ENCODE results near the gene DARS1.
A peak's percentile ranks its signal among the peaks of the same experiment; 100 is the strongest.
"Not testable (repeated sequence)": the region's sequence is repeated elsewhere in the genome, so short reads cannot be mapped to it uniquely, and the experiment has no call there.

The DARS1 gene

DNA sequence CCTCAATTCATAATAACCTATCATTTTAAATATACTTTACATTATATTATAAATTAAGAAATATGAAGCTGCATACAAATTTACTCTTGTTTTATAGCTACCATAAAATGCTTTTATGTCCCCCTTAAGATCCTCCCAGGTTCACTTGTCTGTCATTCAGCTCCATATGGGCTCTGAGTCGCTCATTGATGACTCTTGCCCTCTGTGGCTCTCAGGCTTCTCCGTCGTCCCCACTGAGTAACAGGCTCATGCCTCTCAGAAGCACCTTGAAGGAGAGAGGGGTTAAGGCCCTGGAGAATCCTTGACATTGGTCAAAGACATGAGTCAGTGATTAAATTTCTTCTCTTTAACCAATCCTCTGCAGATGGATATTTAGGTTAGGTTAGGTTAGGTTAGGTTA, 103.0 kb downstream of the DARS1 start:
- H3K27ac Mint-ChIP-seq = no peak overlapping the region
- peaks cover 26% of the 10 kb centered on the region for H3K27me3 Mint-ChIP-seq (ENCODE audit: low read depth)
- peaks cover 3% of the 10 kb centered on the region for H3K4me1 Mint-ChIP-seq (ENCODE audit: low read depth)
- no peaks in the 10 kb centered on the region for H3K36me3 Mint-ChIP-seq (ENCODE audit: low read depth)
- no peak overlapping the region for H3K4me3 Mint-ChIP-seq
- H3K9me3 Mint-ChIP-seq = no peaks in the 10 kb centered on the region

DNA sequence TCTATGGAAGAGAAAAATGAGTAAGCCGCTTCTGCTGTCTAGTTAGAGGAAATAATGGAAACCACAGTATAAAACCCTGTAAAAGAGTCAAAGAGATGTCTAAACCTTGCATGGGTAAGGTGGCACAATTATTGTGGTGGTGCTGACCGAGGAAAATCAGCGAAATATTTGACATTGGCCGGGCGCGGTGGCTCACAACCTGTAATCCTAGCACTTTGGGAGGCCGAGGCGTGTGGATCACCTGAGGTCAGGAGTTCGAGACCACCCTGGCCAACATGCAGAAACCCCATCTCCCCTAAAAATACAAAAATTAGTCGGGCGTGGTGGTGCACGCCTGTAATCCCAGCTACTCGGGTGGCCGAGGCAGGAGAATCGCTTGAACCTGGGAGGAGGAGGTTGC, 108.7 kb downstream of the DARS1 start:
- H3K27ac Mint-ChIP-seq = peak overlapping the region; percentile 87
- H3K4me3 Mint-ChIP-seq = peak overlapping the region; percentile 84
- not testable (repeated sequence) for H3K9me3 Mint-ChIP-seq; H3K27me3 Mint-ChIP-seq (ENCODE audit: low read depth)
- peaks cover 17% of the 10 kb centered on the region for H3K36me3 Mint-ChIP-seq (ENCODE audit: low read depth)
- H3K4me1 Mint-ChIP-seq (ENCODE audit: low read depth) = peaks cover 28% of the 10 kb centered on the region

DNA sequence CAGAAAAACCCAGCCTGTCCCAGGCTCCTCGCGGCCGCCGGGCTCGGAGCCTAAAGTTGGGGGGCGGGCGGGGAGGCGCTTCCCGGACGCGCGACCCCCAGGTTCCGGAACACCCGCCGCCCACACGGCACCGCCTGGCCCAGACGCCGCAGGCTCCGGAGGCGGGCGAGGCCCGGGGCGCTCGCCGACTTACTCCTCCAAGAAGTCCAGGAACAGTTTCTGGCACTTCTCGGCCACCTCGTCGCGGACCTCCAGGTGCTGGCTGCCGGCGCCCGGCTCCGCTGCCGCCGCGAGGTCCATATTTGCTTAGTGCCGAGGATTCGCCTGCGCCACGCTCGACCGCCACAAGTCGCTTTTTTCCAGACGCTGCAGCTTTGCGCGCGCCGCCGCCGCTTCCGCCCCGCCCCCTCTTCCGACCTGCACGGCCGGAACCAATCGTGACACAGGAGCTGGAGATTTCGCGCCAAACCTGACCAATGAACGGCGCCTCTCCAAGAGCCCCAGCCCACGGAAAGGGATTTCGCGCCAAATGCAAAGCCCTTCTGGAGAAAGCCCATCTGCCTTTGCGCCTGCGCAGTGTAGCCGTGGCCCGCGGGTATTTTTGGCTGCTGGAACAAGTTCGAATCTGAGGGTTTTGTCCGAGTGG, 109.2 kb downstream of the DARS1 start, which contains the start of gene MCM6:
Gene MCM6, minus strand, starts transcription at position 378 of the 646 bp plus-strand sequence. Its CDS starts 78 bp downstream, at position 300.
- Mint-ChIP-seq H3K27me3 (ENCODE audit: low read depth) (no peaks in the 10 kb centered on the region), H3K4me1 (ENCODE audit: low read depth) (peaks cover 30% of the 10 kb centered on the region), H3K36me3 (ENCODE audit: low read depth) (peaks cover 21% of the 10 kb centered on the region), H3K9me3 (no peaks in the 10 kb centered on the region), H3K27ac (peak within 1 kb of the TSS; percentile 87), H3K4me3 (peak within 1 kb of the TSS; percentile 93)

DNA sequence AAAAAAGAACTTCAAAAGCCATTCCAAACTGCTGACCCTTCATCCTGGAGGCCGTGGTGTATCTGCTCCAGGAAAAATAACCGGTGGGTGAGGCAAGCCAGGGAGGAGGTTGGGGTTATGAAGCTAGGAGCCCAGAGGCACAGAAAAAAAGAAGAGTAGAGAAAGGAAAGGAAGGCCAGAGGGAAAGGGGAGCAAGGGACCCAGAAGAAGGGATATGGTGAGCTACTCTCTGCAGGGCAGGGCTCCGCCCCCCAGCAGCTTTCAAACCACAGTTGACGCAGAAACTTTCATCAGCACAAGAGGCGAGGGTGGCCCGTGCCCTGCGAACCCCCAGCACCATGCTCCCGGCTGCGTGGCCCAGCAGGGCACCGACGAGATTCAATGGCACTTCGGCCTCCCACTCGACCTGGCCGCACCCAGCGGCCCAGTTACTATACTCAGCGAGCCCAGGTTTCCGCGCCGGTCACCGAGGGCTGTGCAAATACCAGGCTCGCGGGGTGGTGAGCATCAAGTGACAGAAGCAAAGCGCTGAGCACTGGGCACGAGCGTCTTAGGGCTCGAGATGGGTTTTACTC, 109.8 kb downstream of the DARS1 start:
- peaks cover 22% of the 10 kb centered on the region for H3K36me3 Mint-ChIP-seq (ENCODE audit: low read depth)
- H3K4me3 Mint-ChIP-seq = peak overlapping the region; percentile 93
- H3K27ac Mint-ChIP-seq = peak overlapping the region; percentile 84
- peaks cover 33% of the 10 kb centered on the region for H3K4me1 Mint-ChIP-seq (ENCODE audit: low read depth)
- H3K27me3 Mint-ChIP-seq (ENCODE audit: low read depth) = no peaks in the 10 kb centered on the region
- no peaks in the 10 kb centered on the region for H3K9me3 Mint-ChIP-seq

DNA sequence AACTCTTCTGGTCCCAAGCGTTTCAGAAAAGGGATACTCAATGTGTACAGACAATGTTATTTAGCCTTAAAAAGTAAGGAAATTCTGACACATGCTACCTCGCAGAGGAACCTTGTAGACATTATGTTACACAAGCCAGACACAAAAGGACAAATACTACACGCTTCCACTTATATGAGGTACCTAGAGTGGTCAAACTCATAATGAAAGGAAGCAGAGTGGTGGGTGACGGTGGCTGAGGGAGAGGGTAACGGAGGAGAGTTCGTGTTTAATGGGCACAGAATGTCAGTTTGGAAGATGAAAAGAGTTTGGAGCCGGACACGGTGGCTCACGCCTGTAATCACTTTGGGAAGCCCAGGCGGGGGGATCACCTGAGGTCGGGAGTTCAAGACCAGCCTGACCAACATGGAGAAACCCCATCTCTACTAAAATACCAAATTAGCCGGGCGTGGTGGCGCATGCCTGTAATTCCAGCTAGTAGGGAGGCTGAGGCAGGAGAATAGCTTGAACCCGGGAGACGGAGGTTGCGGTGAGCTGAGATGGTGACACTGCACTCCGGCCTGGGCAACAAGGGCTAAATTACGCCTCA, 110.6 kb downstream of the DARS1 start:
- Mint-ChIP-seq H3K36me3 (ENCODE audit: low read depth) (peaks cover 27% of the 10 kb centered on the region), H3K9me3 (no peaks in the 10 kb centered on the region), H3K4me1 (ENCODE audit: low read depth) (peaks cover 37% of the 10 kb centered on the region), H3K4me3 (peak overlapping the region; percentile 93), H3K27ac (peak overlapping the region; percentile 84), H3K27me3 (ENCODE audit: low read depth) (no peaks in the 10 kb centered on the region)

DNA sequence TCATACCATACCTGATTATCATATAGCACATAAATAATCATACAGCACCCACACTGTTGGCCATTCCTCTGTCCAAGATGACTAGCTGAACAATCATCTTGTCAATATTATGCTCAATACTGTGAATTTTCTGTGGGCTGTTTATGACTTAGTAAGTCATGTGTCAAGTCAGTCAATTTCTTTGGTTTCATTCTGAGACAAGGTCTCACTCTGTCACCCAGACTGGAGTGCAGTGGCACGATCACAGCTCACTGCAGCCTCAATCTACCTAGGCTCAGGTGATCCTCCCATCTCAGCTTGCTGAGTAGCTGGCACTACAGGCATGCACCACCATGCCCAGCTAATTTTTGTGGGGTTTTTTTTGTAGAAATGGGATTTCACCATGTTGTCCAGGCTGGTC, 114.9 kb downstream of the DARS1 start:
- Mint-ChIP-seq H3K36me3 (ENCODE audit: low read depth) (peaks cover 51% of the 10 kb centered on the region), H3K4me3 (no peak overlapping the region), H3K27ac (peak overlapping the region; percentile 45), H3K27me3 (ENCODE audit: low read depth) (no peaks in the 10 kb centered on the region), H3K4me1 (ENCODE audit: low read depth) (peaks cover 39% of the 10 kb centered on the region), H3K9me3 (no peaks in the 10 kb centered on the region)

DNA sequence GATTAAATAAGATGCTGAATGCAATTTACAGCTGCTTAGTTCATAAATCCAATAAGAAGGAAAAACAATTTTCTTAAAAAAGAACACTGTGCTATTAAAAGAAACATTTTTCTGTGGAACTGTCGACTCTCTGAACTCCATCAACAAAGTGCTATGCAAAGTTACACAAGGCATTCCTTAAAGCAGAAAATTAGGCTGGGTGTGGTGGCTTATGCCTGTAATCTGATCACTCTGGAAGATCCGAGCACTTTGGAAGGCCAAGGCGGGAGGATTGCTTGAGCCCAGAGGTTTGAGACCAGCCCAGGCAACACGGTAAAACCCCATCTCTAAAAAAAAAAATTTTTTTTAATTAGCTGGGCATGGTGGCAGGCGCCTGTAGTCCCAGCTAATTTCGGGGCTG, 122.2 kb downstream of the DARS1 start:
- H3K9me3 Mint-ChIP-seq = no peaks in the 10 kb centered on the region
- no peak overlapping the region for H3K27ac Mint-ChIP-seq

DNA sequence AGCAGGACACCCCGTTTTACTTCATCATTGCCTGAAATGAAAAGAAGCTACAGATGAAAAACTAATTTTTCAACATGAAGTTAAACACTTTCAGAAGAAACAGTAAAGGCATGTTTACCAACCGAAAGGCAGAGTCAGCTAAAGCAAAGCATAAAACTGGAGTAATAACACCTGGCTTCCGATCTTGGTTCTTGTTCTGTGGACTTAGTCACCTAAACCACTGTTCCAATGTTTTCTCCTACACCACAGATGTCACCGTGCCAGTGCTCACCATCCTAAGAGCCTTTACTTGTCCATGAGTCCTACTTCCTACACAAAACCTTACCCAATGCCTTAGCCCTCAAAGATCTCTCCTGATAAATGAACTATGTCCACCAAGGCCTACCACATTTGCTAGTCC, 122.7 kb downstream of the DARS1 start:
- Mint-ChIP-seq H3K36me3 (ENCODE audit: low read depth) (peaks cover 47% of the 10 kb centered on the region), H3K9me3 (no peaks in the 10 kb centered on the region), H3K27ac (no peak overlapping the region), H3K4me3 (no peak overlapping the region), H3K4me1 (ENCODE audit: low read depth) (peaks cover 11% of the 10 kb centered on the region), H3K27me3 (ENCODE audit: low read depth) (no peaks in the 10 kb centered on the region)

More for the DNA sequence above, 122.2 kb downstream of the DARS1 start:
- Mint-ChIP-seq H3K4me3 (no peak overlapping the region), H3K4me1 (ENCODE audit: low read depth) (peaks cover 15% of the 10 kb centered on the region), H3K36me3 (ENCODE audit: low read depth) (peaks cover 48% of the 10 kb centered on the region), H3K27me3 (ENCODE audit: low read depth) (no peaks in the 10 kb centered on the region)

Data from T-helper 1 cell treated with Interleukin-12 subunit alpha and Interleukin-12 subunit beta and Interleukin-4 antibody, amounts not matched to agents 30 μg/mL and 1 μg/mL, for 36 hours (primary cell).